HG03095 (cell line): ENCODE data around the gene FRMPD4.

Source experiments
- ATAC-seq: cut with Tn5 transposase; IDR thresholded peaks from one replicate; pipeline ENCODE4 v1.9.1; 2021; ENCODE audit warnings: moderate library complexity; ENCODE audit not compliant: unreplicated experiment

FRMPD4 gene

GRCh38 chrX:12292996-12293765 is 154.9 kb downstream of the FRMPD4 start:
- no peak for ATAC-seq

- ATAC-seq = no peak
Observed at GRCh38 chrX:12297353-12297752, 159.1 kb downstream of the FRMPD4 start.

DNA sequence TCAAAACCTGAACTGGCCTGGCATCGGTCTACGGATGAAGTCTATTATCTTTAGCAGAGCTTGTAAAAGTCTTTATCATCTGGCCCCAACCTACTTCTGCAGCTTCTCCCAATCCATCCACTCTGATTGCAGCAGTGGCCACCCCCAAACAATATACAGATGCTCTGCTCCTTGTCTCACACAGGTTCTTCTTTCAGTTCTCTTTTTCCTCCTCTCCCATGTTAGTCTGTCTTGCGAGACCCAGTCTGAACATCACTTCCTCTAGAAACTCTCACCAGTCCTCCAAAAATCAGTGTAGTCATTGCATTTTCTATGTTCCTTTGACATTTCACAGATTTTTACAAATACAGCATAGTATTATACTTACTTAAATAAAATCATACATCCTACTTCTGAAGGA is 163.0 kb downstream of the FRMPD4 start:
- ATAC-seq = no peak

- no peak for ATAC-seq
Observed at GRCh38 chrX:12304261-12304660, 166.0 kb downstream of the FRMPD4 start.

GRCh38 chrX:12307961-12308360 is 169.7 kb downstream of the FRMPD4 start:
- no peak for ATAC-seq

DNA sequence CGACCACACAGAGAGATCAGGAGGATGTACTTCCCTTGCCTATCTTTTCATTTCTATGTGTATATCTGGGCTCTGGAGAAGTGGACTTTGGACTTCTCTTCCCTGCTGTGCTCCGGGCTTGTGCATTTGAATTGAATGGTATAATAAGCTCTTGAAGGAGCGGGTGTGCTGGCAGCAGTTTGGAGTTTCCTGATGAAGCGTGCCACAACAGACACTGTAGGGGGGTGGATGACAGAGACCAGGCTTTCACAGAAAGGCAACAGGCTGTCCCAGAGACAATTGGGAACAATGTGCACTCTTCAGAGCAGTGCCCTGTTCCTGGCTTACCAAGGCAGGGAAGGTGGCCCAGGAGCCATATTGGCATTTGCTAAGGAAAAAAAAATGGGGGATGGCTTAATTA is 170.1 kb downstream of the FRMPD4 start:
- ATAC-seq = no peak

DNA sequence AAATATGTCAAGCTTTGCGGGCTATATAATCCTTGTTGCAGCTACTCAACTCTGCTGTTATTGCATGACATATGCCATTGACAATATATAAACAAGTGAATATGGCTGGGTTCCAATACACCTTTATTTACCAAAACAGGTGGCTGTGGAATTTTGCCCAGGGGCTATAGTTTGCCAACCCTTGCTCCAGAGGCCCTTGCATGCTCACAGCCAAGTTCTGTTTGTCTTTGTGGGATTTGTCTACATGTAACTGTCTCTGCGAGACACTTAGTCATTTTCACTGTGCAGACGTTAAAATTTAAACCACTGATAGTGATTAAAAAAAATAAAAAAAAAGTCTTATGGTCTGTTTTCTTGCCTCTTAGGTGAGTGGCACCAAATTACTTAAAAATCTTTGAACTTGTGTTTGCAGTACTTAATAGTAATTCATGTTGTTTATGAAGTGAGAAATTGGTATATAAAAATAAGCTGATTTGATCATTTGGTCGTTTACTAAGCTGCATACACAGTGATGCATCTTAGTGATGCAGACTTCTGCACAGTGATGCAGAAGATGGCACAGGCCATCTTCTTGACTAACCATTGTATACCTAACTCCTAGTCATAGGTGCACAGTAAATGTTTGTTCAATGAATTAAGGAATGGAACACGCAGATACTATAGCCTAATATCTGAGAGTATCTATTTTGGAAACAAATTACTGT is 170.9 kb downstream of the FRMPD4 start:
- ATAC-seq = no peak

- no peak for ATAC-seq
Observed at GRCh38 chrX:12309744-12310076, 171.4 kb downstream of the FRMPD4 start.

- ATAC-seq = no peak
Observed at GRCh38 chrX:12314651-12315050, 176.4 kb downstream of the FRMPD4 start.

- no peak for ATAC-seq
Observed at GRCh38 chrX:12315526-12315925, 177.3 kb downstream of the FRMPD4 start.

DNA sequence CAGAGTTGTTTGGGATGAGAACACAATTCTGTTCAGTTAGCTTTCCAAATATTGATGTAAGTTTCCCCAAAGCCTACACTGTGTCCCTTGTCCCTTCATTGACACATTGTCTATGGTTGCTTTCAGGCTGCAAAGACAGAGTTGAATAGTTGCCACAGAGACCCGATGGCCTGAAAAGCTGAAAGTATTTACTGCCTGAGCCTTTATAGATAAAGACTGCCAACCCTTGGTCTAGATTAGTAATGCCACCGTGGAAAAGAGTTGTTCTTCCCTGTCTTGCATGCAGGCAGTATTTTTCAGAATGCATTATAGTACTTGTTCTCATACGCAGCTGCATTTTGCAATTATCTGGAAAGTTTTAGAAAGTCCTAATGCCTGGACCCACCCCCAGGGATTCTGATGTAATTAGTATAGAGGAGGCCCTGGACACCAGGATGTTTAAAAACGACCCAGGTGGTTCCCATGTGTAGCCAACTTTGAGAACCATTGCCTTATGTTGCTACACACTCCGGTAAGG is 180.8 kb downstream of the FRMPD4 start:
- no peak for ATAC-seq

DNA sequence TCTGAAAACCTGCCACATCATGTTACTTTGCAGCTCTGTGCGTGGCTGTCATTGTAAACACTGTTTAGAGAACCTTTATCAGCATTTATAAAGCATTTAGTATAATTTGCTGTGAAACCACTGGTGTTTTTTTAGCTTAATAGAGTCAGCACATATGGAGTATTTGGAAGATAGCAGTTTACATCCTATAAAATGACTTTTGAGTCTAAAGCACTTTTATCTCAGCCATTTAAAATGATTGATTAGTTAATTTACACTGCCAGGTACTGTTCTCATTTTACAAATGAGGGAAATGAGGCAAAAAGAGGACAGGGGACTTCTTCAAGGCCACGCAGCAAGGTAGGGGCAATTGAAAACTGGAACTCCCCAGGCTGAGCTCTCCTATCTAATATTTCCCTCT is 181.7 kb downstream of the FRMPD4 start:
- no peak for ATAC-seq

GRCh38 chrX:12322031-12322430 is 183.8 kb downstream of the FRMPD4 start:
- ATAC-seq = no peak

- ATAC-seq = no peak
Observed at GRCh38 chrX:12325171-12325570, 186.9 kb downstream of the FRMPD4 start.

GRCh38 chrX:12327836-12328235 is 189.6 kb downstream of the FRMPD4 start:
- ATAC-seq = no peak

- ATAC-seq = no peak
Observed at GRCh38 chrX:12329476-12329875, 191.2 kb downstream of the FRMPD4 start.

DNA sequence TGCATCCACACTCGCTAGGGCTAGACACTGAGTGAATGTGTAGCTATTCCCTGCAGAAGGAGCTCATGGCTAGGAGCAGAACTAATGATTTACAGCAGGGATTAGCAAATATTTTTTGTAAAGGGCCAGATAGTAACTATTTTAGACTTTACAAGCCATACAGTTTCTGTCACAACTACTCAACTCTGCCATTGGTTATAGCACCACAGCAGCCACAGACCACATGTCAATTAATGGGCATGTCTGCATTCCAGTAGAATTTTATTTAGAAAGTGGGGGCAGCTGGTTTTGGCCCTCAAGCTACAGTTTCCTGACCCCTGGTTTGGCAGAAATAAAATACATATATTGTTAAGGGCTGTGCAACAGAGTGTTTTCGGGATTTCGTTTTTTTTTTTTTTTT is 192.6 kb downstream of the FRMPD4 start:
- ATAC-seq = no peak

GRCh38 chrX:12332786-12333347 is 194.6 kb downstream of the FRMPD4 start:
- ATAC-seq = no peak

- no peak for ATAC-seq
Observed at GRCh38 chrX:12339921-12340320, 201.6 kb downstream of the FRMPD4 start.

DNA sequence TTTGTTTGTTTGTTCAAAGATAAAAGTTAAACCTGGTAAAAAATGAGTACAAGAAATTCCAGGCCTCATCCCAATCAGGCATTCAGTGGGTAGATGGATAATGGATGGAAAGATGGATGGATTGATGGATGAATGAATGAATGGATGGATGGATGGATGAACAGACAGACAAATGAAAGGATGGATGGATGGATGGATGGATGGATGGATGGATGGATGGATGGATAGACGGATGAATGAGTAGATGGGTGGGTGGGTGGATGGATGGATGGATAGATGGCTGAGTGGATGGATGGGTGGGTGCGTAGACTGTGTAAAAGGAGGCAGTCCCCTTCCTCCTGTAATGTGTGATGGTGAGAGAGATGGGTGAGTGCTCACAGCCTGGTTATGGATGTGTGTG is 206.7 kb downstream of the FRMPD4 start:
- no peak for ATAC-seq

DNA sequence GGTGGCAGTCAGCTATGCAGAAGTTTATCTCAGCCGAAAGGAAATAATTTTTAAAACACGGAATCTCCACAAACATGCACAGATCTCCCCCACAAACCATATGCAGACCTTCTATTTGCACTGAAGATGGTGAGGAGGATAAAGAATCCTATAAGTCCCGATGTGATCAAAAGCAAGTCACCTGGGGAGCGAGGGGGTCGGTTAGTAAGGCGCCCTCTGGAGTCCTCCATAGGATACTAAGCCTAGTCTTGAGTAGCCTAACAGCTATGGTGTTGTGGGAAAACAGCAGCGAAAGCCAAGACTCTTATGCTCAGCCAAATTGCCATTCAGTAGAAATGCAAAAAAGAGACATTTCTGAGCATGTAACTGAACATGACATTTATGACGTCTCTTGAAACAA is 210.9 kb downstream of the FRMPD4 start:
- no peak for ATAC-seq

DNA sequence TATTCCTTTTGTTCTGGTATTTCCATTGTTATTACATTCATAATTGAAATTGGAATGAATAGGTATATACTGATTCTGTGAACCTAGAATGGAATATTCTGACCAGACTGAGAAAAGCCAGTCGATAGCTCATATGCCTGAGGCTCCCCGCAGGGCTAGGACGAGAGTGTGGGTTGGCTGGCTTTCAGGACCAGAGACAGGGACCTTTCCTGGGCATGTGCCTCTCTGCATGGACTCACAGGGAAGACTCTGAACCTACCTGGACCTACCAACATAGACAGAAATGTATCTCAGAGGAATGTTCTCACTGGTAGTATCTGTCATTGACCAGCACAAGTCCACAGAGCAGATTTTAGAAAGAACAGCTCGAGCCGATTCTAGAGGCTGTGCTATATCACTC is 214.6 kb downstream of the FRMPD4 start:
- no peak for ATAC-seq
